Measurements from ENCODE around the gene BABAM2.

The BABAM2 gene

GRCh38 chr2:27952070-27952469 is 61.5 kb downstream of the BABAM2 start:
- Histone ChIP-seq H3K9ac (ENCODE audit: low read length) (no peak overlapping the region), H3K27ac (ENCODE audit: low read depth, low read length) (no peak overlapping the region), H3K4me3 (ENCODE audit: low read depth, low read length) (no peak overlapping the region), H3K36me3 (ENCODE audit: control insufficient read depth, insufficient read depth, low read length) (no peaks in the 10 kb centered on the region), H3K4me1 (ENCODE audit: control insufficient read depth, insufficient read depth, low read length) (no peaks in the 10 kb centered on the region), H3K9me3 (ENCODE audit: control insufficient read depth, insufficient read depth, low read depth, low read length) (no peaks in the 10 kb centered on the region), H3K27me3 (ENCODE audit: control insufficient read depth, insufficient read depth, low read length) (no peaks in the 10 kb centered on the region)

GRCh38 chr2:27953077-27953476 is 62.5 kb downstream of the BABAM2 start:
- Histone ChIP-seq H3K9ac (ENCODE audit: low read length) (no peak overlapping the region), H3K9me3 (ENCODE audit: control insufficient read depth, insufficient read depth, low read depth, low read length) (no peaks in the 10 kb centered on the region)

GRCh38 chr2:27954221-27954673 is 63.7 kb downstream of the BABAM2 start:
- Histone ChIP-seq H3K4me1 (ENCODE audit: control insufficient read depth, insufficient read depth, low read length) (no peaks in the 10 kb centered on the region), H3K9me3 (ENCODE audit: control insufficient read depth, insufficient read depth, low read depth, low read length) (no peaks in the 10 kb centered on the region), H3K4me3 (ENCODE audit: low read depth, low read length) (no peak overlapping the region), H3K27me3 (ENCODE audit: control insufficient read depth, insufficient read depth, low read length) (no peaks in the 10 kb centered on the region), H3K36me3 (ENCODE audit: control insufficient read depth, insufficient read depth, low read length) (no peaks in the 10 kb centered on the region), H3K9ac (ENCODE audit: low read length) (no peak overlapping the region), H3K27ac (ENCODE audit: low read depth, low read length) (no peak overlapping the region)

More at GRCh38 chr2:27953077-27953476, 62.5 kb downstream of the BABAM2 start:
- H3K4me1 ChIP-seq (ENCODE audit: control insufficient read depth, insufficient read depth, low read length): no peaks in the 10 kb centered on the region
- no peaks in the 10 kb centered on the region for H3K27me3 ChIP-seq (ENCODE audit: control insufficient read depth, insufficient read depth, low read length)
- no peak overlapping the region for H3K4me3 ChIP-seq (ENCODE audit: low read depth, low read length)
- H3K36me3 ChIP-seq (ENCODE audit: control insufficient read depth, insufficient read depth, low read length): no peaks in the 10 kb centered on the region
- H3K27ac ChIP-seq (ENCODE audit: low read depth, low read length): no peak overlapping the region

GRCh38 chr2:27954771-27955383 is 64.3 kb downstream of the BABAM2 start:
- Histone ChIP-seq H3K4me1 (ENCODE audit: control insufficient read depth, insufficient read depth, low read length) (no peaks in the 10 kb centered on the region), H3K9ac (ENCODE audit: low read length) (no peak overlapping the region), H3K4me3 (ENCODE audit: low read depth, low read length) (no peak overlapping the region)

GRCh38 chr2:27955384-27956161 is 65.0 kb downstream of the BABAM2 start:
- Histone ChIP-seq H3K9ac (ENCODE audit: low read length) (no peak overlapping the region), H3K27ac (ENCODE audit: low read depth, low read length) (no peak overlapping the region), H3K4me3 (ENCODE audit: low read depth, low read length) (no peak overlapping the region)

More at GRCh38 chr2:27954771-27955383, 64.3 kb downstream of the BABAM2 start:
- no peak overlapping the region for H3K27ac ChIP-seq (ENCODE audit: low read depth, low read length)
- H3K27me3 ChIP-seq (ENCODE audit: control insufficient read depth, insufficient read depth, low read length): no peaks in the 10 kb centered on the region
- H3K36me3 ChIP-seq (ENCODE audit: control insufficient read depth, insufficient read depth, low read length): no peaks in the 10 kb centered on the region
- no peaks in the 10 kb centered on the region for H3K9me3 ChIP-seq (ENCODE audit: control insufficient read depth, insufficient read depth, low read depth, low read length)

GRCh38 chr2:27956888-27957287 is 66.4 kb downstream of the BABAM2 start:
- no peaks in the 10 kb centered on the region for H3K9me3 ChIP-seq (ENCODE audit: control insufficient read depth, insufficient read depth, low read depth, low read length)
- no peak overlapping the region for H3K9ac ChIP-seq (ENCODE audit: low read length)
- H3K27ac ChIP-seq (ENCODE audit: low read depth, low read length): no peak overlapping the region
- no peak overlapping the region for H3K4me3 ChIP-seq (ENCODE audit: low read depth, low read length)
- no peaks in the 10 kb centered on the region for H3K27me3 ChIP-seq (ENCODE audit: control insufficient read depth, insufficient read depth, low read length)
- no peaks in the 10 kb centered on the region for H3K4me1 ChIP-seq (ENCODE audit: control insufficient read depth, insufficient read depth, low read length)
- no peaks in the 10 kb centered on the region for H3K36me3 ChIP-seq (ENCODE audit: control insufficient read depth, insufficient read depth, low read length)

More at GRCh38 chr2:27955384-27956161, 65.0 kb downstream of the BABAM2 start:
- H3K36me3 ChIP-seq (ENCODE audit: control insufficient read depth, insufficient read depth, low read length): no peaks in the 10 kb centered on the region
- H3K27me3 ChIP-seq (ENCODE audit: control insufficient read depth, insufficient read depth, low read length): no peaks in the 10 kb centered on the region
- no peaks in the 10 kb centered on the region for H3K9me3 ChIP-seq (ENCODE audit: control insufficient read depth, insufficient read depth, low read depth, low read length)
- no peaks in the 10 kb centered on the region for H3K4me1 ChIP-seq (ENCODE audit: control insufficient read depth, insufficient read depth, low read length)

GRCh38 chr2:27958711-27959378 is 68.3 kb downstream of the BABAM2 start:
- Histone ChIP-seq H3K4me1 (ENCODE audit: control insufficient read depth, insufficient read depth, low read length) (no peaks in the 10 kb centered on the region), H3K9me3 (ENCODE audit: control insufficient read depth, insufficient read depth, low read depth, low read length) (no peaks in the 10 kb centered on the region), H3K27ac (ENCODE audit: low read depth, low read length) (no peak overlapping the region), H3K4me3 (ENCODE audit: low read depth, low read length) (no peak overlapping the region), H3K9ac (ENCODE audit: low read length) (no peak overlapping the region), H3K27me3 (ENCODE audit: control insufficient read depth, insufficient read depth, low read length) (no peaks in the 10 kb centered on the region), H3K36me3 (ENCODE audit: control insufficient read depth, insufficient read depth, low read length) (no peaks in the 10 kb centered on the region)

GRCh38 chr2:27959496-27959895 is 69.0 kb downstream of the BABAM2 start:
- no peaks in the 10 kb centered on the region for H3K4me1 ChIP-seq (ENCODE audit: control insufficient read depth, insufficient read depth, low read length)
- H3K9ac ChIP-seq (ENCODE audit: low read length): no peak overlapping the region
- no peak overlapping the region for H3K4me3 ChIP-seq (ENCODE audit: low read depth, low read length)
- H3K9me3 ChIP-seq (ENCODE audit: control insufficient read depth, insufficient read depth, low read depth, low read length): 0 out of 2 replicates have a peak, but pooled peaks cover 2% of the 10 kb centered on the region
- H3K27me3 ChIP-seq (ENCODE audit: control insufficient read depth, insufficient read depth, low read length): no peaks in the 10 kb centered on the region
- no peaks in the 10 kb centered on the region for H3K36me3 ChIP-seq (ENCODE audit: control insufficient read depth, insufficient read depth, low read length)
- no peak overlapping the region for H3K27ac ChIP-seq (ENCODE audit: low read depth, low read length)

- Histone ChIP-seq H3K4me3 (ENCODE audit: low read depth, low read length) (no peak overlapping the region), H3K27me3 (ENCODE audit: control insufficient read depth, insufficient read depth, low read length) (no peaks in the 10 kb centered on the region), H3K4me1 (ENCODE audit: control insufficient read depth, insufficient read depth, low read length) (no peaks in the 10 kb centered on the region), H3K9me3 (ENCODE audit: control insufficient read depth, insufficient read depth, low read depth, low read length) (0 out of 2 replicates have a peak, but pooled peaks cover 3% of the 10 kb centered on the region), H3K9ac (ENCODE audit: low read length) (no peak overlapping the region), H3K27ac (ENCODE audit: low read depth, low read length) (no peak overlapping the region), H3K36me3 (ENCODE audit: control insufficient read depth, insufficient read depth, low read length) (no peaks in the 10 kb centered on the region)
Observed at GRCh38 chr2:27960237-27960912, 69.8 kb downstream of the BABAM2 start.

- H3K4me1 ChIP-seq (ENCODE audit: control insufficient read depth, insufficient read depth, low read length): no peaks in the 10 kb centered on the region
- H3K27ac ChIP-seq (ENCODE audit: low read depth, low read length): no peak overlapping the region
- no peak overlapping the region for H3K4me3 ChIP-seq (ENCODE audit: low read depth, low read length)
- no peaks in the 10 kb centered on the region for H3K36me3 ChIP-seq (ENCODE audit: control insufficient read depth, insufficient read depth, low read length)
- H3K9ac ChIP-seq (ENCODE audit: low read length): no peak overlapping the region
- H3K27me3 ChIP-seq (ENCODE audit: control insufficient read depth, insufficient read depth, low read length): no peaks in the 10 kb centered on the region
- H3K9me3 ChIP-seq (ENCODE audit: control insufficient read depth, insufficient read depth, low read depth, low read length): peaks cover 4% of the 10 kb centered on the region; the same call in 1 of the 2 replicates
Observed at GRCh38 chr2:27962006-27962405, 71.5 kb downstream of the BABAM2 start.

Data from HUES6 (cell line).